ENCODE data around the gene RGS6. TPM values are rescaled to one million over a fixed set of nuclear protein-coding genes. Genes with fewer than 3 reads are reported as not detected.

The RGS6 gene
- total RNA-seq, 4 donors from 2014 or later: 0.50 to 6.5 (median 4.7) TPM

- no peak overlapping the region for H3K27ac ChIP-seq
- no peaks in the 10 kb centered on the region for H3K4me1 ChIP-seq
- TF ChIP-seq CTCF (IDR thresholded peaks at IDR 0.05) (no peak), POLR2A (IDR thresholded peaks at IDR 0.05) (no peak), POLR2AphosphoS5 (IDR thresholded peaks at IDR 0.05) (no peak), EP300 (IDR thresholded peaks at IDR 0.05) (no peak)
- no peaks in the 10 kb centered on the region for H3K9me3 ChIP-seq
- WGBS, 2 donors (ENCODE audit: low coverage in 1 of 2): 59 to 83% methylated on average over 2 of the region's 2 CpGs
- no peaks in the 10 kb centered on the region for H3K36me3 ChIP-seq
- no peaks in the 10 kb centered on the region for H3K27me3 ChIP-seq
- H3K4me3 ChIP-seq: no peak overlapping the region
- no peak for ATAC-seq
Observed at GRCh38 chr14:72434856-72435255, 502.6 kb downstream of the RGS6 start.

DNA sequence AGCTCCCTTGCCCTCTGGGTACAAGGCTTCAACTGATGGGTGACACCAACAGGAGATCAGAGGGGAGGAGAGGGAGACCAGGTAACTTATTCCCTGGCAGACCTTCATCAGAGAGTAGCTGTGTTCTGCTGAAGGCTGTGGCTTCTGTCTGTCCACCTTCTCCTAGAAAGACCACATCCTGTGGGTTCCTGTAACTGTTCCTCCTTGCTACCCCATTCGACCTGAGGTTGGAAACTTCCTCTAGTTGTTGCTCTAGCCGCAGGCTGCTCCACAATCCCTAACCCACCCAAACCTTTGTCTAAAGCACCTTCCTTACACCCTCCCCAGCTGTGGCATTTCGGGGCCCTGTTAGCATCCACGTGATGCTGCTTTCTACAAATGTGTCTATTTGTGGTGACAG lies 507.5 kb downstream of the RGS6 start:
- 66 to 94% methylated on average over 2 to 4 of the region's 4 CpGs for WGBS, 2 donors (ENCODE audit: low coverage in 1 of 2)
- no peaks in the 10 kb centered on the region for H3K36me3 ChIP-seq
- H3K27ac ChIP-seq: no peak overlapping the region
- no peaks in the 10 kb centered on the region for H3K9me3 ChIP-seq
- no peak for ATAC-seq
- H3K4me3 ChIP-seq: no peak overlapping the region
- TF ChIP-seq CTCF (IDR thresholded peaks at IDR 0.05) (no peak), POLR2AphosphoS5 (IDR thresholded peaks at IDR 0.05) (no peak), POLR2A (IDR thresholded peaks at IDR 0.05) (no peak), EP300 (IDR thresholded peaks at IDR 0.05) (no peak)
- no peaks in the 10 kb centered on the region for H3K27me3 ChIP-seq
- no peaks in the 10 kb centered on the region for H3K4me1 ChIP-seq

GRCh38 chr14:72443256-72443655 lies 511.0 kb downstream of the RGS6 start:
- Histone ChIP-seq H3K9me3 (no peaks in the 10 kb centered on the region), H3K27ac (no peak overlapping the region), H3K36me3 (no peaks in the 10 kb centered on the region), H3K4me3 (no peak overlapping the region), H3K4me1 (no peaks in the 10 kb centered on the region), H3K27me3 (no peaks in the 10 kb centered on the region)
- no peak for ATAC-seq
- WGBS, 2 donors (ENCODE audit: low coverage in 1 of 2): 92 to 100% methylated on average over 1 to 2 of the region's 2 CpGs
- TF ChIP-seq CTCF (IDR thresholded peaks at IDR 0.05): no peak
- TF ChIP-seq POLR2A (IDR thresholded peaks at IDR 0.05): no peak
- TF ChIP-seq POLR2AphosphoS5 (IDR thresholded peaks at IDR 0.05): no peak
- no peak for TF ChIP-seq EP300 (IDR thresholded peaks at IDR 0.05)

GRCh38 chr14:72443991-72444441 lies 511.8 kb downstream of the RGS6 start:
- no peak for ATAC-seq
- Histone ChIP-seq H3K4me1 (no peaks in the 10 kb centered on the region), H3K4me3 (no peak overlapping the region), H3K27me3 (no peaks in the 10 kb centered on the region), H3K9me3 (no peaks in the 10 kb centered on the region), H3K27ac (no peak overlapping the region), H3K36me3 (no peaks in the 10 kb centered on the region)
- no peak for TF ChIP-seq EP300 (IDR thresholded peaks at IDR 0.05)
- no peak for TF ChIP-seq POLR2AphosphoS5 (IDR thresholded peaks at IDR 0.05)
- TF ChIP-seq POLR2A (IDR thresholded peaks at IDR 0.05): no peak
- 69 to 74% methylated on average over 6 to 7 of the region's 8 CpGs for WGBS, 2 donors (ENCODE audit: low coverage in 1 of 2)

DNA sequence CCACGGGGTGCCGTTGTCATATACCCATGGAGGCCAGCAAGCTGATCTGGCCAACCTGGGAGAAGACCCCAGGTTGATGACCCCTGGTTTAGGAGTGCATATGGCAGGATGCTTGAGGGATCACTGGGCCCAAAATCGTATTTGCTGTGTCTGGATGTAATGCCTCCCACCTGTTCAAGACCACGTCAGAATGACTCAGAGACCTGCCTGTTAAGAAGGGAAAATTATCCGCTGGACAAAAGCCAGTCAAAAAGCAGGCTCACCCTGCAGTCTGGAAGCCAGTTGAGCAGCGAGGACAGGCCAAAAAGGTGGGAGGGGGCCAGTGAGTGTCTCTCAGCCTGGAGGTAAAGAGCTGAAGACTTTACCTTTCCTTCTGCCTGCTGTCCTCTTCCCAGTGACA lies 512.5 kb downstream of the RGS6 start:
- H3K4me3 ChIP-seq: no peak overlapping the region
- ATAC-seq: no peak
- no peak overlapping the region for H3K27ac ChIP-seq
- TF ChIP-seq EP300 (IDR thresholded peaks at IDR 0.05) (no peak), CTCF (IDR thresholded peaks at IDR 0.05) (no peak), POLR2A (IDR thresholded peaks at IDR 0.05) (no peak), POLR2AphosphoS5 (IDR thresholded peaks at IDR 0.05) (no peak)
- H3K36me3 ChIP-seq: no peaks in the 10 kb centered on the region
- H3K9me3 ChIP-seq: no peaks in the 10 kb centered on the region
- WGBS, 2 donors (ENCODE audit: low coverage in 1 of 2): 64 to 78% methylated on average over 3 of the region's 6 CpGs
- no peaks in the 10 kb centered on the region for H3K4me1 ChIP-seq
- no peaks in the 10 kb centered on the region for H3K27me3 ChIP-seq
